ENCODE data around the gene USP12.
"Not testable (repeated sequence)": the region's sequence is repeated elsewhere in the genome, so short reads cannot be mapped to it uniquely, and the experiment has no call there.

USP12 gene

DNA sequence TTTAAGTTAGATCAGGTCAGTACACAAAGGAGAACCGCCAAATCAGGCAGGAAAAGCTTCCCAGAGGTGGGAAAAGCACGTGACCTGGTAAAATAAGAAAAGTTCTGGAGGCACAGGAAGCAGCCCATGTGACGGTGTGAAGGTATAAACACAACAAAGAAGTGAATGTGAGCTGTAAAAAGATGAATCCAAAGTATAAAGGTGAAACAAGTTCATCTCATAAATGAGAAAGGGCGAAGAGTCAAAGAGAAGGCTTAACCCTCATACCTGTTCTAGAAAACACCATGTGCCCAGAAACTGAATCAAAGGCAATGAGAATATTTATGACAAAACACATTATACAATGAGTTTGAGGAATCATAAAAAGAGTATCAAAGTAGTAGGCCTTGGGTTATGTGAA is 47.0 kb downstream of the USP12 start:
- DNase-seq (ENCODE audit: low read depth): no peak
- TF ChIP-seq, protein P1, sequence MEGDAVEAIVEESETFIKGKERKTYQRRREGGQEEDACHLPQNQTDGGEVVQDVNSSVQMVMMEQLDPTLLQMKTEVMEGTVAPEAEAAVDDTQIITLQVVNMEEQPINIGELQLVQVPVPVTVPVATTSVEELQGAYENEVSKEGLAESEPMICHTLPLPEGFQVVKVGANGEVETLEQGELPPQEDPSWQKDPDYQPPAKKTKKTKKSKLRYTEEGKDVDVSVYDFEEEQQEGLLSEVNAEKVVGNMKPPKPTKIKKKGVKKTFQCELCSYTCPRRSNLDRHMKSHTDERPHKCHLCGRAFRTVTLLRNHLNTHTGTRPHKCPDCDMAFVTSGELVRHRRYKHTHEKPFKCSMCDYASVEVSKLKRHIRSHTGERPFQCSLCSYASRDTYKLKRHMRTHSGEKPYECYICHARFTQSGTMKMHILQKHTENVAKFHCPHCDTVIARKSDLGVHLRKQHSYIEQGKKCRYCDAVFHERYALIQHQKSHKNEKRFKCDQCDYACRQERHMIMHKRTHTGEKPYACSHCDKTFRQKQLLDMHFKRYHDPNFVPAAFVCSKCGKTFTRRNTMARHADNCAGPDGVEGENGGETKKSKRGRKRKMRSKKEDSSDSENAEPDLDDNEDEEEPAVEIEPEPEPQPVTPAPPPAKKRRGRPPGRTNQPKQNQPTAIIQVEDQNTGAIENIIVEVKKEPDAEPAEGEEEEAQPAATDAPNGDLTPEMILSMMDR (IDR thresholded peaks at IDR 0.05; ENCODE audit: insufficient read depth, low read depth, low read length, missing control alignments): no peak
- H3K4me3 ChIP-seq (ENCODE audit: low read depth, low read length): no peak overlapping the region

DNA sequence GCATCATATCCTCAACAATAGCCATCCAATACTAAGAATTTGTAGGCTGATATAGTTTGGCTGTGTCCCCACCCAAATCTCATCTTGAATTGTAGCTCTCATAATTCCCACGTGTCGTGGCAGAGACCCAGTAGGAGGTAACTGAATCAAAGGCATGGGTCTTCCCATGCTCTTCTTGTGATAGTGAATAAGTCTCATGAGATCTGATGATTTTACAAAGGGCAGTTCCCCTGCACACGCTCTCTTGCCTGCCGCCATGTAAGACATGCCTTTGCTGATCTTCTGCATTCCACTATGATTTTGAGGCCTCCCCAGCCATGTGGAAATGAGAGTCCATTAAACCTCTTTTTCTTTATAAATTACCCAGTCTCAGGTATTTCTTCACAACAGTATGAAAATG is 48.2 kb downstream of the USP12 start:
- DNase-seq (ENCODE audit: low read depth): not testable (repeated sequence)

GRCh38 chr13:27122036-27122435 is 49.6 kb downstream of the USP12 start:
- no peak overlapping the region for H3K4me3 ChIP-seq (ENCODE audit: low read depth, low read length)
- TF ChIP-seq, protein P1 (IDR thresholded peaks at IDR 0.05; ENCODE audit: insufficient read depth, low read depth, low read length, missing control alignments): no peak
- DNase-seq (ENCODE audit: low read depth): no peak

More for the DNA sequence above, 48.2 kb downstream of the USP12 start:
- not testable (repeated sequence) for H3K4me3 ChIP-seq (ENCODE audit: low read depth, low read length)

DNA sequence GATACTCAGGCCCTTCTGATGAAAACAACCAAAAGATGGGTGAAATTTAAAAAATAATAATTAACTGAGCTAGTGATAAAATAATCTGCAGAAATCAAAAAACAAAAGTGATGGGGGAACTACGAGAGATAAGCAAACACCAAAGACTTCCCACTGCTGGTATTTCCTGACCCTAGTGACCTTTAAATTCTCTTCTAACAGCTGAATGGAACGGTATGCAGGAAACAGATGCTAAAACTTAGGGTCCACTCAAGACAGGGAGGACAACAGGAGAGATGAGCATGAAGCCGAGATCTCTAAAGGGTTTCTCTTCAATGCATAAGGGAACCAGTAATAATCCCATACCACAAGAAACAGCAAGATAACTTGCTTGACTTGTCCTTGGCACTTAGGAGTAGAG is 50.8 kb downstream of the USP12 start:
- no peak overlapping the region for H3K4me3 ChIP-seq (ENCODE audit: low read depth, low read length)
- TF ChIP-seq, protein P1 (IDR thresholded peaks at IDR 0.05; ENCODE audit: insufficient read depth, low read depth, low read length, missing control alignments): no peak
- no peak for DNase-seq (ENCODE audit: low read depth)

DNA sequence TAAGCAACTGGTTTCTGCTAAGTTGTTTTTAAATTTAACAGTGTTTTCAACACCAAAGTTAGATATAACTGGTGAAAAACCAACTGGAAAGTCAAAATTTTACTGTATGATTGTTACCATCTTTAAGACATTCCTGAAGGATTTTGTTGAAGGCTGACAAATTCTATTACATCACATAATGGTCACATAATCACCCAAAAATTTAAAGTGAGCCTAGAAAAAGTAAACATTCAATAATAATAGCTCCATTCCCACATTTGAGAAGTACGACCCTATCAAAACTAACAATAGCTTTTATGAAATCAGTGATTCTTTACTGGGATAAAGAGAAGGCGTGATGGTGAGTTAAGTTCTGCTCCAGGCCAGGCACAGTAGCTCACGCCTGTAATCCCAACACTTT is 51.6 kb downstream of the USP12 start:
- no peak for DNase-seq (ENCODE audit: low read depth)
- no peak overlapping the region for H3K4me3 ChIP-seq (ENCODE audit: low read depth, low read length)
- TF ChIP-seq, protein P1 (IDR thresholded peaks at IDR 0.05; ENCODE audit: insufficient read depth, low read depth, low read length, missing control alignments): no peak

- DNase-seq (ENCODE audit: low read depth): peak; percentile 36
- H3K4me3 ChIP-seq (ENCODE audit: low read depth, low read length): no peak overlapping the region
- TF ChIP-seq, protein P1 (IDR thresholded peaks at IDR 0.05; ENCODE audit: insufficient read depth, low read depth, low read length, missing control alignments): no peak
Measured at GRCh38 chr13:27118428-27119054, 53.1 kb downstream of the USP12 start.

DNA sequence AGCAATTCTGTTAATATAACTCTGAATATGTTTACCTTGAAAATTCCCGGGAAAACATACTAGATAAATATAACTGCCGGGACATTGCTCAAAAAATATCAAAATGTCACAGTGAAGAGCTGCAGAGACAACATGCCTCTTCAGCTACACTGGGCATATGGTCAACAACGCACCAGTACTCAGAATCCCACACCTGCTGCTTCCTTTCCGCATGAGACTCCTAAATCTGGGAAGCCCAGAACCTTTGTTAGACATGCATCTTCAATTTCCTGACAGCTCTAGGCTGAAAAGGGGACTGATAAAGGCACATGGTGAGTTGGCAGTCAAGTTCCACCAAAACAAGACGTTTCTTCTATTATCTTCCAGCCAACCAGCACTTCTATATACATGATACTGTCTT is 53.7 kb downstream of the USP12 start:
- DNase-seq (ENCODE audit: low read depth): no peak
- H3K4me3 ChIP-seq (ENCODE audit: low read depth, low read length): no peak overlapping the region
- TF ChIP-seq, protein P1 (IDR thresholded peaks at IDR 0.05; ENCODE audit: insufficient read depth, low read depth, low read length, missing control alignments): no peak
